Liver (tissue), 3 donors: ENCODE measurements around the gene ROR1.

Source experiments
- JUND ChIP-seq, 2 donors: IDR thresholded peaks; 2 replicates each; pipeline ENCODE4 v1.6.1; 2016; ENCODE audit warnings: antibody characterized with exemption in 2 of 2
- RAD21 ChIP-seq, 2 donors: IDR thresholded peaks; 2 replicates each; pipeline ENCODE4 v1.6.1; 2016; ENCODE audit warnings: antibody characterized with exemption in 2 of 2, mild to moderate bottlenecking in 2 of 2
- TF ChIP-seq, protein P1 (sequence below): fragments of 150-350 bp; IDR thresholded peaks from 2 replicates; pipeline ENCODE4 v1.5.1; 2017; ENCODE audit warnings: improper control_type of control experiment, low read depth, low read length; ENCODE audit not compliant: missing input control
- donor health status: healthy.
- donor health status: healthy.

- TF ChIP-seq, protein P1, sequence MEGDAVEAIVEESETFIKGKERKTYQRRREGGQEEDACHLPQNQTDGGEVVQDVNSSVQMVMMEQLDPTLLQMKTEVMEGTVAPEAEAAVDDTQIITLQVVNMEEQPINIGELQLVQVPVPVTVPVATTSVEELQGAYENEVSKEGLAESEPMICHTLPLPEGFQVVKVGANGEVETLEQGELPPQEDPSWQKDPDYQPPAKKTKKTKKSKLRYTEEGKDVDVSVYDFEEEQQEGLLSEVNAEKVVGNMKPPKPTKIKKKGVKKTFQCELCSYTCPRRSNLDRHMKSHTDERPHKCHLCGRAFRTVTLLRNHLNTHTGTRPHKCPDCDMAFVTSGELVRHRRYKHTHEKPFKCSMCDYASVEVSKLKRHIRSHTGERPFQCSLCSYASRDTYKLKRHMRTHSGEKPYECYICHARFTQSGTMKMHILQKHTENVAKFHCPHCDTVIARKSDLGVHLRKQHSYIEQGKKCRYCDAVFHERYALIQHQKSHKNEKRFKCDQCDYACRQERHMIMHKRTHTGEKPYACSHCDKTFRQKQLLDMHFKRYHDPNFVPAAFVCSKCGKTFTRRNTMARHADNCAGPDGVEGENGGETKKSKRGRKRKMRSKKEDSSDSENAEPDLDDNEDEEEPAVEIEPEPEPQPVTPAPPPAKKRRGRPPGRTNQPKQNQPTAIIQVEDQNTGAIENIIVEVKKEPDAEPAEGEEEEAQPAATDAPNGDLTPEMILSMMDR, result no peak
- TF ChIP-seq RAD21 (IDR thresholded peaks at IDR 0.05) (no peak), JUND (IDR thresholded peaks at IDR 0.05) (no peak)
Observed at GRCh38 chr1:64107632-64108031, 333.8 kb downstream of the ROR1 start.
